ENCODE measurements around the gene CD247. TPM values are rescaled to one million over a fixed set of nuclear protein-coding genes. Genes with fewer than 3 reads are reported as not detected.

CD247 gene
- total RNA-seq, 1 donor from 2014 or later: 9.8 TPM

DNA sequence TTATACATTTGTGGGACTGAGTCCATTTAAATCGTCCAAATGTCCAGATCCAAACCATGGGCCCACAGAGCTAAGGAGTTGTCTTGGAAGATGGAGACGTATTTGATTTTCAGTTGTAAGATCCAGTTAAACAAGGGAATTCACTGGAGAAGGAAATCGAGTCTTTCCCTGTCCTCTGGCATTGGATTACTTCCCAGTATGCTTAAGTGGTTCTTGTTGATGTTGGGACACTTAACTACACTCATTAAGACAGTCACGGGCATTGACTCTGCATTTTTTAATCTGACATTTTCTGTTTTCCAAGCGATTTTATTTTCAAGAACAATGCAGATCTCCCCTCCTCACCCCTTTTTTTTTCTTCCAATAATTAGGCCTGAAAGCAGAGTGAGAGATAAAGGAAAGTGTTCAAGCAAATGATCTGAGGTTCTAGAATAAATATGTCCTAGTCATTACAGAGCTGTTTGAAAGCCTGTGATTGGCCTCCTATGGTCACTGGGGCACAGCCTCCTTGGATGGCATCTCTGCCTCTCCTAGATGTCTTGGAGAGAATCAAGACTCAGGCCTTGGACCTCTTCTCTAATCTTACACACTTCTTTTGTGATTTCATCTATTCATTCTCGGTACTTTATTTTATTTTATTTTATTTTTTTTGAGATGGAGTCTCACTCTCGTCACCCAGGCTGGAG is 48.9 kb downstream of the CD247 start:
- Histone ChIP-seq H3K4me1 (no peaks in the 10 kb centered on the region), H3K36me3 (no peaks in the 10 kb centered on the region), H3K9me3 (no peaks in the 10 kb centered on the region), H3K4me3 (no peak overlapping the region), H3K27ac (no peak overlapping the region), H3K27me3 (no peaks in the 10 kb centered on the region)
- intact Hi-C loops (cut with DNase I): no loop called here
- no peak for DNase-seq (ENCODE audit: extremely low spot score in 2 of 2)
- TF ChIP-seq POLR2AphosphoS5 (IDR thresholded peaks at IDR 0.05; ENCODE audit: insufficient read depth in 1 of 2, low read depth in 1 of 2) (no peak), POLR2A (IDR thresholded peaks at IDR 0.05) (no peak)
- TF ChIP-seq, protein P1, sequence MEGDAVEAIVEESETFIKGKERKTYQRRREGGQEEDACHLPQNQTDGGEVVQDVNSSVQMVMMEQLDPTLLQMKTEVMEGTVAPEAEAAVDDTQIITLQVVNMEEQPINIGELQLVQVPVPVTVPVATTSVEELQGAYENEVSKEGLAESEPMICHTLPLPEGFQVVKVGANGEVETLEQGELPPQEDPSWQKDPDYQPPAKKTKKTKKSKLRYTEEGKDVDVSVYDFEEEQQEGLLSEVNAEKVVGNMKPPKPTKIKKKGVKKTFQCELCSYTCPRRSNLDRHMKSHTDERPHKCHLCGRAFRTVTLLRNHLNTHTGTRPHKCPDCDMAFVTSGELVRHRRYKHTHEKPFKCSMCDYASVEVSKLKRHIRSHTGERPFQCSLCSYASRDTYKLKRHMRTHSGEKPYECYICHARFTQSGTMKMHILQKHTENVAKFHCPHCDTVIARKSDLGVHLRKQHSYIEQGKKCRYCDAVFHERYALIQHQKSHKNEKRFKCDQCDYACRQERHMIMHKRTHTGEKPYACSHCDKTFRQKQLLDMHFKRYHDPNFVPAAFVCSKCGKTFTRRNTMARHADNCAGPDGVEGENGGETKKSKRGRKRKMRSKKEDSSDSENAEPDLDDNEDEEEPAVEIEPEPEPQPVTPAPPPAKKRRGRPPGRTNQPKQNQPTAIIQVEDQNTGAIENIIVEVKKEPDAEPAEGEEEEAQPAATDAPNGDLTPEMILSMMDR (IDR thresholded peaks at IDR 0.05): no peak

DNA sequence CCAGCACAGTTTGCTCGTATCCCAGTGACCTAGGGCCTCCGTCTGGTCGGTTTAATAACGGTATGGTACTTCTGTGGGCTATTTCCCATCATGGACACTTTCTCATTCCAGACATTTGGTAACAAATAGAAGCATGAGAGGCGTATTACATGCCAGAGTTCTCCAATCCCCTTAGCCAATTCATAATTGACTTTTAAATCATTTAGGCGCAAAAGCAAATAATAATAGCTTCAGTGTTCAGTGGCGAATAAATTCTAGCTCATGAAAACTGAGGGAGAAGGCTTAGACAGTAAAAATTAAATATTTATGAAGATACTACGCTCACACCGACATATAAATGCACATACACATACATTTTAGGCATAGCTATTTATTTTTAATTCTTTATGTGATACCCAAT is 50.6 kb downstream of the CD247 start:
- Histone ChIP-seq H3K27ac (no peak overlapping the region), H3K27me3 (no peaks in the 10 kb centered on the region), H3K4me3 (no peak overlapping the region), H3K9me3 (no peaks in the 10 kb centered on the region), H3K4me1 (no peaks in the 10 kb centered on the region), H3K36me3 (no peaks in the 10 kb centered on the region)
- no peak for TF ChIP-seq POLR2AphosphoS5 (IDR thresholded peaks at IDR 0.05; ENCODE audit: insufficient read depth in 1 of 2, low read depth in 1 of 2)
- TF ChIP-seq, protein P1 (IDR thresholded peaks at IDR 0.05): no peak
- TF ChIP-seq POLR2A (IDR thresholded peaks at IDR 0.05): no peak
- no peak for DNase-seq (ENCODE audit: extremely low spot score in 2 of 2)
- intact Hi-C loops (cut with DNase I): no loop called here

DNA sequence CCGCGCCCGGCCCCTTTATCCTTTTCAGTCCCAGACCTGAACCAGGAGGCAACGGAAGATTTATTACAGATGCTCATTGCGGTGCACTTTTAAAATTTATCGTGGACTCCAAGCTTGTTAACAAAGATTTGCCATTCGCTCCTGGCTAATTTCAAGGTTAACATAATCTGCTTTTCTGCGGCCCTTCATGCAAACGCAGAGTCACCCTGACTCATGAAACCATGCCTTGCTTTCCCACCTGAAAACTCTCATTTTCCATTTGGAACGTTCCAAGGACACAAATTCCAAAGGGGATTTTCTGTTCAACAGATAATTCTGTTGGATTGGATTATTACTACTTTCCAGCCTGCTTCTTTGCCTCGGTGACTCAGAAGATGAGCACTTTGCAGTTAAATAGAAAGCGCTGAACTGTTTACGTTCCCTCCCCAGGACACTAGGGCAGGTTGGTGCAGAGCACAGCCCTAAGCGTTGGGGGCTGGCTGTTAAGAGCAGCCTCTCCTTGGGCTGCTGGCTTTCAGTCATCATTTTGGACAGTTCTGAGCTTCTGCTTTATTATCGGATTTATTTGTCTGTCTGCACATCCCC is 51.1 kb downstream of the CD247 start:
- Histone ChIP-seq H3K36me3 (no peaks in the 10 kb centered on the region), H3K4me1 (no peaks in the 10 kb centered on the region), H3K4me3 (no peak overlapping the region), H3K27me3 (no peaks in the 10 kb centered on the region), H3K27ac (no peak overlapping the region), H3K9me3 (no peaks in the 10 kb centered on the region)
- intact Hi-C loops (cut with DNase I): no loop called here
- DNase-seq (ENCODE audit: extremely low spot score in 2 of 2): no peak
- TF ChIP-seq, protein P1 (IDR thresholded peaks at IDR 0.05): no peak
- no peak for TF ChIP-seq POLR2AphosphoS5 (IDR thresholded peaks at IDR 0.05; ENCODE audit: insufficient read depth in 1 of 2, low read depth in 1 of 2)
- TF ChIP-seq POLR2A (IDR thresholded peaks at IDR 0.05): no peak

DNA sequence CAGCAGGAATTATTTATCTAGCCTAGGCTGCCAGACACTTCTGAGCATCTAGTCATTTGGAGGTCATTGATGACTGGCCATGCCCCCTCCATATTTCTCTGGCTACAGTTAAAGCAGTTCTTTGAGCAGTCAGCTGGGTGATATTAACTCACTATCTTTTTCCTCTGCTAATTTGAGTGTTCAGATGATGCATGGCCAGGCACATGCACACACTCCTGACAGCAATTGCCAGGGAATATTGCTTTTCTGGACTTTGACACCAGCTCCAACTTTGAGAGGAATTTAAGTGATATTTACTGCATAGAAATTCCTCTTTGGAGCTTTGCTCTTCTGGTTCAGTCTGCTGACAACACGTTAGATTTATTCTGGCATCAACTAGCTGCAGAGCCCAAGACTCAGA is 52.6 kb downstream of the CD247 start:
- no peak overlapping the region for H3K27ac ChIP-seq
- no peaks in the 10 kb centered on the region for H3K4me1 ChIP-seq
- no peak for DNase-seq (ENCODE audit: extremely low spot score in 2 of 2)
- H3K4me3 ChIP-seq: no peak overlapping the region
- intact Hi-C loops (cut with DNase I): no loop called here
- no peaks in the 10 kb centered on the region for H3K36me3 ChIP-seq
- TF ChIP-seq, protein P1 (IDR thresholded peaks at IDR 0.05): no peak
- TF ChIP-seq POLR2AphosphoS5 (IDR thresholded peaks at IDR 0.05; ENCODE audit: insufficient read depth in 1 of 2, low read depth in 1 of 2) (no peak), POLR2A (IDR thresholded peaks at IDR 0.05) (no peak)
- no peaks in the 10 kb centered on the region for H3K9me3 ChIP-seq
- no peaks in the 10 kb centered on the region for H3K27me3 ChIP-seq

DNA sequence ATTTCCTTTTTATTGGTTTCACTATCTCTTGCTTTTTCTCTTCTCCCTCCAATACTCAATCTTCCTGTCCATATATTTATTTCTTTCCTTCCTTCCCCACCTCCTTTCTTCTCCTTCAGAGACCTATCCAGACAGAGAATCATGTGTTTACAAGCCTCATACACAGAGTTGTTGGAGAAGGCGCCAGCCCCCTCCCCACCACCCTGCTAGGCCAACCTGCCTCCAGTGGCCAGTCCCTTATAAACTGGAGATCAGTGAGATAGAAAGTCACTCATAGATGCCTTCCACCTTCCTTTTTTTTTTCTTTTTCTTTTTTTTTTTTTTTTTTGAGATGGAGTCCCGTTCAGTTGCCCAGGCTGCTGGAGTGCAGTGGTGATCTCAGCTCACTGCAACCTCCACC is 53.3 kb downstream of the CD247 start:
- TF ChIP-seq POLR2AphosphoS5 (IDR thresholded peaks at IDR 0.05; ENCODE audit: insufficient read depth in 1 of 2, low read depth in 1 of 2) (no peak), POLR2A (IDR thresholded peaks at IDR 0.05) (no peak)
- TF ChIP-seq, protein P1 (IDR thresholded peaks at IDR 0.05): no peak
- Histone ChIP-seq H3K4me1 (no peaks in the 10 kb centered on the region), H3K36me3 (no peaks in the 10 kb centered on the region), H3K27me3 (no peaks in the 10 kb centered on the region), H3K4me3 (no peak overlapping the region), H3K27ac (no peak overlapping the region), H3K9me3 (no peaks in the 10 kb centered on the region)
- no peak for DNase-seq (ENCODE audit: extremely low spot score in 2 of 2)
- intact Hi-C loops (cut with DNase I): no loop called here

Measured in vagina (tissue), 2 donors.